Erythroblast (primary cell): Measurements from ENCODE around the gene KCNMB2.

ENCODE experiments used
- GATA1 ChIP-seq: IDR thresholded peaks from 2 replicates; pipeline ENCODE4 v1.6.1; 2011; ENCODE audit warnings: low read depth, mild to moderate bottlenecking, control low read depth, low read length, moderate library complexity
- POLR2A ChIP-seq: IDR thresholded peaks from 2 replicates; pipeline ENCODE4 v1.6.1; 2011; ENCODE audit warnings: mild to moderate bottlenecking, low read length

DNA sequence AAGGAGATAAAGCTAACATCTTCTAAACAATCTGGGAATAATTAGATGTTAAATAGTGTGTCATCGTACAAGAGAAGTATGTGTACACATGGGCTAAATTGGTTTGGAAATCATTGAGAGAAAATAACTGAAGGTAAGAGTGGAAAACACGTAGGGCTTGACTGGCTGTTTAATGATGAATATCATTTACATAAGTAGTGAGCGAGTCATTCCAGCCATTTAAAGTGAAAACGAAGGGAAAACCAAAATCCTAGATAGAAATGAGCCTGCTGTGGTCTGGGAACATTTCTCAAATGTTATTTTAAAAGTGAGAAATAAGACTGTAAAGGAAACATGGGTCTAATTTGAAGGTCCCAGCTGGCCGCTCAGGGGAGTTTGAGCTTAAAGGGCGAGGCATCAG is 41.9 kb upstream of the KCNMB2 start:
- TF ChIP-seq POLR2A (no peak), GATA1 (no peak)
